ENCODE data around the gene HSPA1L.
A peak's percentile ranks its signal among the peaks of the same experiment; 100 is the strongest.
"Not testable (repeated sequence)": the region's sequence is repeated elsewhere in the genome, so short reads cannot be mapped to it uniquely, and the experiment has no call there.

The HSPA1L gene

DNA sequence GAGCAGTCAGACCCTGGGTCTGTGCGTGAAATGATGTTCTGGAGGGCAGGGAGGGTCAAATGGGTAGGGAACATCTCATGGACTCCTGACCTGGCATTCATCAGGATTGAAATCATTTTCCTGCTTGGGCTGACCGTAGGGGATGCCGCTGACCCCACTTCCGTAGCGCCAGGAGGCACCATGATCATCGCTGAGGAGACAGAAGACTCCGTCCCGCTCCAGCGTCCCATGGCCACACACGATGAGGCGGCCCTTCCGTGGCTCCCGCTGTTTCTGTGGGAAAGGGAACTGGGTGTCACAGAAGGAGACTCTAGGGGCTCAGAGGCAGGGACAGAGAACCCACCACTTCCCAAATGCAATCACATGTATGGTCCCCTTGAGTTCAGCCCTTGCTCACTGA, 45.3 kb upstream of the HSPA1L start:
- no peak overlapping the region for H3K27ac Mint-ChIP-seq
- peaks cover 11% of the 10 kb centered on the region for H3K4me1 Mint-ChIP-seq
- peaks cover 37% of the 10 kb centered on the region for H3K36me3 Mint-ChIP-seq (ENCODE audit: low read depth)
- TF ChIP-seq, protein P1, sequence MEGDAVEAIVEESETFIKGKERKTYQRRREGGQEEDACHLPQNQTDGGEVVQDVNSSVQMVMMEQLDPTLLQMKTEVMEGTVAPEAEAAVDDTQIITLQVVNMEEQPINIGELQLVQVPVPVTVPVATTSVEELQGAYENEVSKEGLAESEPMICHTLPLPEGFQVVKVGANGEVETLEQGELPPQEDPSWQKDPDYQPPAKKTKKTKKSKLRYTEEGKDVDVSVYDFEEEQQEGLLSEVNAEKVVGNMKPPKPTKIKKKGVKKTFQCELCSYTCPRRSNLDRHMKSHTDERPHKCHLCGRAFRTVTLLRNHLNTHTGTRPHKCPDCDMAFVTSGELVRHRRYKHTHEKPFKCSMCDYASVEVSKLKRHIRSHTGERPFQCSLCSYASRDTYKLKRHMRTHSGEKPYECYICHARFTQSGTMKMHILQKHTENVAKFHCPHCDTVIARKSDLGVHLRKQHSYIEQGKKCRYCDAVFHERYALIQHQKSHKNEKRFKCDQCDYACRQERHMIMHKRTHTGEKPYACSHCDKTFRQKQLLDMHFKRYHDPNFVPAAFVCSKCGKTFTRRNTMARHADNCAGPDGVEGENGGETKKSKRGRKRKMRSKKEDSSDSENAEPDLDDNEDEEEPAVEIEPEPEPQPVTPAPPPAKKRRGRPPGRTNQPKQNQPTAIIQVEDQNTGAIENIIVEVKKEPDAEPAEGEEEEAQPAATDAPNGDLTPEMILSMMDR (IDR thresholded peaks at IDR 0.05; ENCODE audit: unreplicated experiment in 3 of 3), result no peak
- peak overlapping the region; percentile 59 to 82 (median 65) for H3K4me3 Mint-ChIP-seq
- no peaks in the 10 kb centered on the region for H3K27me3 Mint-ChIP-seq (ENCODE audit: low read depth)
- H3K9me3 Mint-ChIP-seq, result no peaks in the 10 kb centered on the region

DNA sequence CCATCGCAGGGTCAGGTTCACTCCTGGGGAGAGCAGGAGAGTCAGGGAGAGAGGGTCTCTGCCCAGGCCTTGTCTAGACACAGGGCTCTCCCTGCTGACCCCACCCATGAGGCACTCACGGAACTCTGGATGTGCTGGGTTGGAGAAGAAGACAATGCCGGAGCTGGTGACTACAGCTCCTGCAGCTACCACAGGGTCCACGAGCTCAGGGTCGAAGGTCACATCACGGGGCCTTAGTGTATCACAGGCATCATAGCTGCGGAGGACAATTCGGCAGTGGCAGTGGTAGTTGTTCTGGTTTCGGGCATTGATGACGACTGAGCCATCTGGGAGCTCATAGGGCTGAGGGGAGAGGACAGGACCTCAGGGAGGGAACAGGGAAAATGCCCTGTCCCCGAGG, 44.8 kb upstream of the HSPA1L start:
- no peak overlapping the region for H3K27ac Mint-ChIP-seq
- no peaks in the 10 kb centered on the region for H3K9me3 Mint-ChIP-seq
- TF ChIP-seq, protein P1 (IDR thresholded peaks at IDR 0.05; ENCODE audit: unreplicated experiment in 3 of 3), result no peak
- peaks cover 40% of the 10 kb centered on the region for H3K36me3 Mint-ChIP-seq (ENCODE audit: low read depth)
- H3K4me3 Mint-ChIP-seq, result peak overlapping the region; percentile 59 to 82 (median 65)
- H3K4me1 Mint-ChIP-seq, result peaks cover 11% of the 10 kb centered on the region
- no peaks in the 10 kb centered on the region for H3K27me3 Mint-ChIP-seq (ENCODE audit: low read depth)

DNA sequence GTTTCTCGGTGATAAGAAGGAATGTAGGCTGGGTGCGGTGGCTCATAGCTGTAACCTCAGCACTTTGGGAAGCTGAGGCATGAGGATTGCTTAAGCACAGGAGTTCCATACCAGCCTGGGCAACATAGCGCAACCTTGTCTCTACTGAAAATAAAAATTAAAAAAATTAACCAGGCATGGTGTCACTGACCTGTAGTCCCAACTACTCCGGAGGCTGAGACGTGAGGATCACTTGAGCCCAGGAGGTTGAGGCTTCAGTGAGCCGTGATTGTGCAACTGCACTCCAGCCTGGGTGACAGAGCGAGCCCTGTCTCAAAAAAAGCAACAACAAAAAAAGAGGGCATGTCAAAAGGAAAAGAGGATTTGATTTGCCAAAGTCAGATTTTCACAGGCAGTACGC, 43.6 kb upstream of the HSPA1L start:
- no peaks in the 10 kb centered on the region for H3K9me3 Mint-ChIP-seq
- H3K4me3 Mint-ChIP-seq, result no peak overlapping the region
- TF ChIP-seq, protein P1 (IDR thresholded peaks at IDR 0.05; ENCODE audit: unreplicated experiment in 3 of 3), result no peak
- peaks cover 40% of the 10 kb centered on the region for H3K36me3 Mint-ChIP-seq (ENCODE audit: low read depth)
- H3K27ac Mint-ChIP-seq, result no peak overlapping the region
- no peaks in the 10 kb centered on the region for H3K27me3 Mint-ChIP-seq (ENCODE audit: low read depth)
- H3K4me1 Mint-ChIP-seq, result peaks cover 6% of the 10 kb centered on the region

DNA sequence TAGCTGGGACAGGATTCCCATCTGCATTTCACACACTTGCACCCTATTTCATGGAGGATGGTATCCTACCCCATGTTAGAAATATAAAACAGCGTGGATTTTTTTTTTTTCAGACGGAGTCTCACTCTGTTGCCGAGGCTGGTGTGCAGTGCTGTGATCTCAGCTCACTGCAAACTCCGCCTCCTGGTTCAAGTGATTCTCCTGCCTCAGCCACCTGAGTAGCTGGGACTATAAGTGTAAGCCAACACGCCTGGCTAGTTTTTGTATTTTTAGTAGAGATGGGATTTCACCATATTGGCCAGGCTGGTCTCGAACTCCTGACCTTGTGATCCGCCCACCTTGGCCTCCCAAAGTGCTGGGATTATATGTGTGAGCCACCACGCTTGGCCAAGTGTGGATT, 42.7 kb upstream of the HSPA1L start:
- H3K27me3 Mint-ChIP-seq (ENCODE audit: low read depth); H3K4me3 Mint-ChIP-seq; H3K9me3 Mint-ChIP-seq; H3K27ac Mint-ChIP-seq; H3K4me1 Mint-ChIP-seq: not testable (repeated sequence)
- peaks cover 42% of the 10 kb centered on the region for H3K36me3 Mint-ChIP-seq (ENCODE audit: low read depth)

DNA sequence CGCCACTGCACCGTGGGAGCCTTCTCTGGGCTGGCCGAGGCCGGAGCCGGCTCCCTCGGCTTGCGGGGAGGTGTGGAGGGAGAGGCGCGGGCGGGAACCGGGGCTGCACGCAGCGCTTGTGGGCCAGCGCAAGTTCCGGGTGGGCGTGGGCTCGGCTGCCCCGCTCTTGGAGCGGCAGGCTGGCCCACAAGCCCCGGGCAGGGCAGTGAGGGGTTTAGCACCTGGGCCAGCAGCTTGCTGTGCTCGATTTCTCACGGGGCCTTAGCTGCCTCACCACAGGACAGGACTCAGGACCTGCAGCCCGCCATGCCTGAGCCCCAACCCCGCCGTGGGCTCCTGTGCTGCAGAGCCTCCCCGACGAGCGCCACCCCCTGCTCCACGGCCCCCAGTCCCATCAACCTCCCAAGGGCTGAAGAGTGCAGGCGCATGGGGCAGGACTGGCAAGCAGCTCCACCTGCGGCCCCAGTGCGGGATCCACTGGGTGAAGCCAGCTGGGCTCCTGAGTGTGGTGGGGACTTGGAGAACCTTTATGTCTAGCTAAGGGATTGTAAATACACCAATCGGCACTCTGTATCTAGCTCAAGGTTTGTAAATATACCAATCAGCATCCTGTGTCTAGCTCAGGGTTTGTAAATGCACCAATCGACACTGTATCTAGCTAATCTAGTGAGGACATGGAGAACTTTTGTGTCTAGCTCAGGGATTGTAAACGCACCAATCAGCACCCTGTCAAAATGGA, 37.1 kb upstream of the HSPA1L start:
- H3K27me3 Mint-ChIP-seq (ENCODE audit: low read depth); H3K4me3 Mint-ChIP-seq; H3K4me1 Mint-ChIP-seq; H3K9me3 Mint-ChIP-seq: not testable (repeated sequence)
- Mint-ChIP-seq H3K36me3 (ENCODE audit: low read depth) (peaks cover 27% of the 10 kb centered on the region), H3K27ac (peak overlapping the region in 2 of 3 experiments; percentile 55 to 86)

DNA sequence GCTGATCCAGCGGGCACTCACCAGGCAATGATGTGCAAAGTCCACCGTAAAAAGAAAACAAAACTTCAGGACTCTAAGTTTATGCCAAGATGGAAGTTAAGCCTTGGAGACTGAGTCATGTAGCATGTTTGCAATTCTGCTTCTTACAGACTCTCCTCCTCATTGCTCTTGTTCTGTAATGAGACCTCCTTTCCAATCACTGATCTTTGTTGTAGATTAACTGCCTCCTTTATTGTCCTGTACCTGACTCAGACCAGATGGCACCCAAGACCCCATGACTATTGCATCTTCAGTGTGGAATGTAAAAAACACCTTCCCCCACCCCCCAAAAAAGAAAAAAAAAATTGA, 36.4 kb upstream of the HSPA1L start:
- H3K27me3 Mint-ChIP-seq (ENCODE audit: low read depth), result no peaks in the 10 kb centered on the region
- H3K27ac Mint-ChIP-seq, result peak overlapping the region; percentile 55 to 86 (median 70)
- peaks cover 7% of the 10 kb centered on the region for H3K9me3 Mint-ChIP-seq
- no peak overlapping the region for H3K4me3 Mint-ChIP-seq
- H3K36me3 Mint-ChIP-seq (ENCODE audit: low read depth), result peaks cover 21% of the 10 kb centered on the region
- TF ChIP-seq, protein P1 (IDR thresholded peaks at IDR 0.05; ENCODE audit: unreplicated experiment in 3 of 3), result no peak
- no peaks in the 10 kb centered on the region for H3K4me1 Mint-ChIP-seq

DNA sequence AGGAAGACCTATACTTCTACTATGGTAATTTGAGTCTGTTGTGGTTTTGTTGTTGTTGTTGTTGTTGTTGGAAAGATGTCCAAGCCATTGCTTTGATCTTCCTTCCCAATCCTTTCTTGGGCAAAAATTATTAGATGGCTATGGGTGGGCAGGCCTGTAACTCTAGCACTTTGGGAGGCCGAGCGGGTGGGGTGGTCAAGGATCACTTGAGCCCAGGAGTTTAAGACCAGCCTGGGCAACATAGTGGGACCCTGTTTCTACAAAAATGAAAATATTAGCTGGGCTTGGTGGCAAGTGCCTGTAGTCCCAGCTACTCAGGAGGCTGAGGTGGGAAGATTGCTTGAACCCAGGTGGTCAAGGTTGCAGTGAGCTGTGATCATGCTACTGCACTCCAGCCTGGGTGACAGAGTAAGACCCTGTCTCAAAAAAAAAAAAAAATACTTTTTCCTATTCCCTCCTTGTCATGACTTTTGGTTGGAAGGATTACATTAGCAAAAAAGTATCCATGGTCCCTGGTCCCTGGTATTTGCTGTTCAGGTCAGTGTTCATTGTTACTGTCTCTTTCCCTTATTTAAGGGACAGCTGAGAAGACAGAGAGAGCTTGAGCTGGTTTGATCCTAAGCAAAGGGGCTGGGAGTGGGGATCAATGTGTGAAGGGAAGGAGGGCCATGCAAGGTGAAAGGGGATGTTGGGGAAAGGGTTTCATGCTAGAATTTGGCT, 35.8 kb upstream of the HSPA1L start:
- Mint-ChIP-seq H3K27ac (peak overlapping the region; percentile 55 to 86 (median 70)), H3K4me1 (no peaks in the 10 kb centered on the region), H3K4me3 (no peak overlapping the region), H3K27me3 (ENCODE audit: low read depth) (no peaks in the 10 kb centered on the region), H3K9me3 (peaks cover 7% of the 10 kb centered on the region), H3K36me3 (ENCODE audit: low read depth) (peaks cover 19% of the 10 kb centered on the region)
- TF ChIP-seq, protein P1 (IDR thresholded peaks at IDR 0.05; ENCODE audit: unreplicated experiment in 3 of 3), result no peak

Data from nephron (organoid).